BLaER1 treated with 17β-estradiol and CSF1 and Interleukin-3, amounts not matched to agents 10 nM and 100 nM (cell line): ENCODE measurements around the gene CNNM4.

Source experiments
- H3K27ac ChIP-seq, 11 experiments: shearing (Covaris generic); formaldehyde crosslinking; 2 replicates each; pipeline ENCODE4 v1.8.1; 2022
- H3K27me3 ChIP-seq, 11 experiments: shearing (Covaris generic); formaldehyde crosslinking; 2 replicates each; pipeline ENCODE4 v1.8.1; 2022
- H3K36me3 ChIP-seq, 11 experiments: shearing (Covaris generic); formaldehyde crosslinking; 2 replicates each; pipeline ENCODE4 v1.8.1; 2022
- H3K4me1 ChIP-seq, 10 experiments: shearing (Covaris generic); formaldehyde crosslinking; 2 replicates each; pipeline ENCODE4 v1.8.1; 2022
- H3K4me2 ChIP-seq, 11 experiments: shearing (Covaris generic); formaldehyde crosslinking; 2 replicates each; pipeline ENCODE4 v1.8.1; 2022
- H3K4me3 ChIP-seq, 10 experiments: shearing (Covaris generic); formaldehyde crosslinking; 2 replicates each; pipeline ENCODE4 v1.8.1; 2022
- H3K9ac ChIP-seq, 11 experiments: shearing (Covaris generic); formaldehyde crosslinking; 2 replicates each; pipeline ENCODE4 v1.8.1; 2022
- H3K9me3 ChIP-seq, 11 experiments: shearing (Covaris generic); formaldehyde crosslinking; replicated peaks in 1 of 11; 2 replicates each; pipeline ENCODE4 v1.8.1; 2022
- H4K20me1 ChIP-seq, 11 experiments: shearing (Covaris generic); formaldehyde crosslinking; 2 replicates each; pipeline ENCODE4 v1.8.1; 2022
- Cebpa-rat ChIP-seq, 11 experiments: shearing (Covaris generic); IDR thresholded peaks; 2 replicates each; pipeline ENCODE4 v1.8.1; 2022

Gene CNNM4

DNA sequence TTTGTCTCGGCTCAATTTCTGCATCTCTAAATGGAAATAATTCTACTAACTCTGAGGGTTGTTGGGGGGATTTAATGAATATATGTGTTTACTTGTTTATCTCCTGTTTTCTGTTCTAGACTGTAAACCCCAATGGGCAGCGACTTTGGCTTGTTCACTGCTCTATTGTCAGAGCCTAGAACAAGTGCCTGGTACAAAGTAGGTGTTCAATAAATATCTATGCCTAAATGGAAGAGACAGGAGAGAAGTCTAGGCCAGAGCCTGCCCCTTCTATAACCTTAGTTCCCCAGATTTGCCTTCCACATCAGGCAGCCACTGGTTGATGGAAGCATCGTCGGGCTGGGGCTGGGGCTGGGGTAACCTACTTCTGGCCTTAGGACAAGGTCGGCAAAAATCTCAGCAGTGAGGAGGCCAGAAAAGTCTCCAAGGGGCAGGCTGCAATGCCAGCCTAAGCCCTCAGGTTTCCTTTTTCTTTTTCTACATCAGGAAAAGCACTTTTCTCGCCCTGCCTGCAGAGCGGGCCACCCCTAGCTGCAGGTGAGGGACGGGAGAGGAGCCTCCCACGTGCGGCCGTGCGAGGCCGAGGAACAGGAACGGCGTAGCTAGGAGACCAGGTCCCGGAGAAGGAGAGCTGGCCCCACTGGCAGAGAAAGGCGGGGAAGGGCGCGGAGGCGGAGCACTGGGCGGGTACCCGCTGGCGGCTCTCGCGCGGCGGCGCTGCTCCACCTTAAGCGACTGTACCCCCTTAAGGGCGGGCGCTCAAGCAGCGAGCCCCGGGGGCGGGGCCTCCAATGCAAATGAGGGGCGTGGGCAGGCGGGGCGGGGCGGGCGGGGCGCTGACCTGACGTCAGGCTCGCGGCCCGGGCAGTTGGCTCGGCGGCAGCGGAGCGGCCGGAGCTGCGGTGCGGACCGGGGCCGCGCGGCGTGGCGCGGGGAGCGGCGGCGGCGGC, at the start of gene CNNM4:
Gene CNNM4, plus strand, starts transcription at position 867 of the 950 bp plus-strand sequence. CDS start 98 bp downstream, outside the sequence.
- Histone ChIP-seq H3K9me3 (no peaks in the 10 kb centered on the region), H3K27me3 (no peaks in the 10 kb centered on the region), H3K4me2 (peak within 1 kb of the TSS; percentile 88 to 100 (median 98)), H3K4me3 (peak within 1 kb of the TSS; percentile 60 to 76 (median 66)), H4K20me1 (peaks cover 0 to 42% (median 13%) of the 10 kb centered on the region in 11 experiments; a peak in 14 of 22 replicates), H3K4me1 (peaks cover 49 to 70% (median 58%) of the 10 kb centered on the region in 10 experiments), H3K27ac (peak within 1 kb of the TSS; percentile 55 to 85 (median 76); a peak in 21 of 22 replicates), H3K9ac (peak within 1 kb of the TSS; percentile 68 to 84 (median 82)), H3K36me3 (no peaks in the 10 kb centered on the region)
- no peak for TF ChIP-seq Cebpa-rat (IDR thresholded peaks at IDR 0.05)

DNA sequence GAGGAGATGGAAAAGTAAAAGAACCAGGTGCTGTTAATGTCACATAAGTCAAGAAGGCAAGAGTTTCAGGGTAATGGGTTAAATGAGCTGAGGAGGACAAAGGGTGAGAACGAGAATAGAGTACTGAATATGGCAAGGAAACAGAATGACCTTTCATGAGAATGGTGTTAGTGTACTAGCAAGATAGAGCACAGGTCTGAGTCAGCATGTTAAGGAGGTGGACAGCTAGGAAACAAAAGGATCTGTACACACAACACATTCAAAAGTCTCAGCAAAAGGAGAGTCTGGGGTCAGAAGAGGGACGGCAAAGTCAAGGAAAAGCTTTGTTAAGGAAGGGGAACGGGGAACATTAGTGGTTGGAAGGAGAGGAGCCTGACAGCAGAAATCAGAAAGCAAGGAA, 49.7 kb upstream of the CNNM4 start:
- Histone ChIP-seq H3K27ac (no peak overlapping the region), H3K9ac (no peak overlapping the region), H3K4me2 (no peak overlapping the region), H4K20me1 (0 out of 22 replicates have a peak, but pooled peaks cover 0 to 4% (median 0%) of the 10 kb centered on the region in 11 experiments), H3K27me3 (no peaks in the 10 kb centered on the region), H3K4me1 (no peaks in the 10 kb centered on the region), H3K9me3 (peaks cover 0 to 13% (median 8%) of the 10 kb centered on the region in 11 experiments; a peak in 15 of 22 replicates), H3K36me3 (peaks cover 60 to 92% (median 88%) of the 10 kb centered on the region in 11 experiments), H3K4me3 (no peak overlapping the region)
- TF ChIP-seq Cebpa-rat (IDR thresholded peaks at IDR 0.05) = no peak

GRCh38 chr2:96715658-96716057, 45.0 kb upstream of the CNNM4 start:
- Histone ChIP-seq H3K4me3 (no peak overlapping the region), H3K9ac (no peak overlapping the region), H3K27ac (no peak overlapping the region), H3K4me2 (no peak overlapping the region), H3K36me3 (peaks cover 34 to 73% (median 48%) of the 10 kb centered on the region in 11 experiments), H3K4me1 (no peaks in the 10 kb centered on the region), H3K9me3 (no peaks in the 10 kb centered on the region), H3K27me3 (no peaks in the 10 kb centered on the region), H4K20me1 (0 out of 22 replicates have a peak, but pooled peaks cover 0 to 4% (median 0%) of the 10 kb centered on the region in 11 experiments)
- no peak for TF ChIP-seq Cebpa-rat (IDR thresholded peaks at IDR 0.05)

DNA sequence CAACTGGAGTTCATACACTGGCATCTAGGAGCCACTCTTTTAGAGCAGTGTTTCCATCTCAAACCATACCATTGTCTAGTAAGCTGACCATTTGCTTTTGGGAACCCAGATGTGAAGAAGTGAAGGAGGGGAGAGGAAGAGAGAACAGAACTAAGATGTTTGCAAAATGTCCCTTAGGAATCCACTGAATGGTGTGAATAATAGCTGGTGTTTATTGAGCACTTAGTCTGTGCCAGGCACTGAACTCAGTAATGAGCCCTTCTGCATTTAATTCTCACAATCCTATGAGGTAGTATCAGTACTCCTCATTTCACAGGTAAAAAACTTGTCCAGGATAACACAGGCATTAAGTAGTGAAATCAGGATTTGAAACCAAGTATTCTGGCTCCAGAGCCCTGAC, 44.3 kb upstream of the CNNM4 start:
- Histone ChIP-seq H3K4me2 (no peak overlapping the region), H4K20me1 (0 out of 22 replicates have a peak, but pooled peaks cover 0 to 4% (median 0%) of the 10 kb centered on the region in 11 experiments), H3K36me3 (peaks cover 27 to 71% (median 45%) of the 10 kb centered on the region in 11 experiments), H3K9ac (no peak overlapping the region), H3K4me3 (no peak overlapping the region), H3K4me1 (no peaks in the 10 kb centered on the region), H3K9me3 (no peaks in the 10 kb centered on the region), H3K27me3 (no peaks in the 10 kb centered on the region), H3K27ac (no peak overlapping the region)
- TF ChIP-seq Cebpa-rat (IDR thresholded peaks at IDR 0.05) = no peak

DNA sequence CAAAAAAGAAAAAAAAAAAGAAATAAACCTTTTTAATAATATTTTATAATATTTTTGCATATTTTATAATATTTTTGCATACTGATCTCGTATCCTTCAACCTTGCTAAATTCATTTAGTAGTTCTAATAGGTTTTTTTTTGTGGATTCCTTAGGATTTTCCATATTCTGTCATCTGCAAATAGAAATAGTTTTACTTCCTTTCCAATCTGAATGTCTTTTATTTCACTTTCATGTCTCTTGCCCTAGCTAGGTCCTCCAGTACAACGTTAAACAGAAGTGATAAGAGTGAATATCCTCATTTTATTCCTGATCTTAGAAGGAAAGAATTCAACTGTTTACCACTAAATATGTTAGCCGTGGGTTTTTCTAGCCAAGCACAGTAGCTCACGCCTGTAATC, 34.6 kb upstream of the CNNM4 start:
- Histone ChIP-seq H3K9ac (no peak overlapping the region), H3K9me3 (no peaks in the 10 kb centered on the region), H3K27ac (no peak overlapping the region), H3K4me1 (no peaks in the 10 kb centered on the region), H3K36me3 (peaks cover 58 to 97% (median 76%) of the 10 kb centered on the region in 11 experiments), H4K20me1 (no peaks in the 10 kb centered on the region), H3K4me3 (no peak overlapping the region), H3K27me3 (no peaks in the 10 kb centered on the region), H3K4me2 (no peak overlapping the region)
- no peak for TF ChIP-seq Cebpa-rat (IDR thresholded peaks at IDR 0.05)

GRCh38 chr2:96727431-96727830, 33.3 kb upstream of the CNNM4 start:
- H3K4me1 ChIP-seq = no peaks in the 10 kb centered on the region
- TF ChIP-seq Cebpa-rat (IDR thresholded peaks at IDR 0.05) = no peak
- no peak overlapping the region for H3K27ac ChIP-seq
- no peak overlapping the region for H3K4me3 ChIP-seq
- no peak overlapping the region for H3K9ac ChIP-seq
- no peaks in the 10 kb centered on the region for H4K20me1 ChIP-seq
- no peak overlapping the region for H3K4me2 ChIP-seq
- H3K27me3 ChIP-seq = no peaks in the 10 kb centered on the region
- no peaks in the 10 kb centered on the region for H3K9me3 ChIP-seq
- H3K36me3 ChIP-seq = peaks cover 71 to 97% (median 87%) of the 10 kb centered on the region in 11 experiments

GRCh38 chr2:96729748-96730147, 31.0 kb upstream of the CNNM4 start:
- peaks cover 85 to 99% (median 94%) of the 10 kb centered on the region in 11 experiments for H3K36me3 ChIP-seq

GRCh38 chr2:96730212-96730611, 30.5 kb upstream of the CNNM4 start:
- H3K4me3 ChIP-seq = no peak overlapping the region
- H3K9ac ChIP-seq = no peak overlapping the region
- no peaks in the 10 kb centered on the region for H3K4me1 ChIP-seq
- 0 out of 22 replicates have a peak, but pooled peaks cover 0 to 7% (median 0%) of the 10 kb centered on the region in 11 experiments for H4K20me1 ChIP-seq
- no peak overlapping the region for H3K4me2 ChIP-seq
- no peaks in the 10 kb centered on the region for H3K27me3 ChIP-seq
- H3K9me3 ChIP-seq = no peaks in the 10 kb centered on the region
- TF ChIP-seq Cebpa-rat (IDR thresholded peaks at IDR 0.05) = no peak
- no peak overlapping the region for H3K27ac ChIP-seq
- peaks cover 90 to 100% (median 97%) of the 10 kb centered on the region in 11 experiments for H3K36me3 ChIP-seq

More at GRCh38 chr2:96729748-96730147, 31.0 kb upstream of the CNNM4 start:
- Histone ChIP-seq H3K27ac (no peak overlapping the region), H4K20me1 (0 out of 22 replicates have a peak, but pooled peaks cover 0 to 7% (median 0%) of the 10 kb centered on the region in 11 experiments), H3K4me3 (no peak overlapping the region), H3K4me1 (no peaks in the 10 kb centered on the region), H3K27me3 (no peaks in the 10 kb centered on the region), H3K4me2 (no peak overlapping the region), H3K9me3 (no peaks in the 10 kb centered on the region), H3K9ac (no peak overlapping the region)
- TF ChIP-seq Cebpa-rat (IDR thresholded peaks at IDR 0.05) = no peak

DNA sequence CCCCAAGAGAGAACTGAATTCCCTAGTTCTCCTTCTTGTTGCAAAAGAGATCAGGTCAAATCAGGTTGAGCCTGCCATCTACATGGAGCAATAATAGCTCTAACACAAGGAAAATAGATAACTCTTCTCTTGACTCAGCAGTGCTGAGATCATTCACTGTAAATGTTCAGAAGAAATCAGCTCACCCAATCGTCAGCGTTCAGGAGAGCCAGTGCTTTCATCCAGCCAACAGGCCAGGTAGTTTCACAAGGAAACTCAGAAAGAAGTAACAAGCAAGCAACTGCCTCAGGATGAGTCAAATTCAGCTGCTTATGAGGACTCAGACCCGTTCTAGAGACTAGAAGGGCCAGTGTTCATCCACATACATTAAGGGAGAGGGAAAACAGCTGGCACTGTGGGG, 26.8 kb upstream of the CNNM4 start:
- peaks cover 70 to 87% (median 81%) of the 10 kb centered on the region in 11 experiments for H3K36me3 ChIP-seq
- no peak overlapping the region for H3K4me2 ChIP-seq
- TF ChIP-seq Cebpa-rat (IDR thresholded peaks at IDR 0.05) = no peak
- H3K4me3 ChIP-seq = no peak overlapping the region
- H3K27me3 ChIP-seq = no peaks in the 10 kb centered on the region
- no peak overlapping the region for H3K9ac ChIP-seq
- no peaks in the 10 kb centered on the region for H3K9me3 ChIP-seq
- H3K4me1 ChIP-seq = peaks cover 17 to 32% (median 22%) of the 10 kb centered on the region in 10 experiments
- no peak overlapping the region for H3K27ac ChIP-seq
- peaks cover 0 to 7% (median 0%) of the 10 kb centered on the region in 11 experiments; a peak in 1 of 22 replicates for H4K20me1 ChIP-seq
